SKM-1 (cell line): ENCODE results near the gene ZNF426.
"Not testable (repeated sequence)": the region's sequence is repeated elsewhere in the genome, so short reads cannot be mapped to it uniquely, and the experiment has no call there.

Experiments
- DNase-seq: peaks from one replicate; lab custom pipeline; 2025; ENCODE audit not compliant: unreplicated experiment; lab: John Stamatoyannopoulos, UW

ZNF426 gene

DNA sequence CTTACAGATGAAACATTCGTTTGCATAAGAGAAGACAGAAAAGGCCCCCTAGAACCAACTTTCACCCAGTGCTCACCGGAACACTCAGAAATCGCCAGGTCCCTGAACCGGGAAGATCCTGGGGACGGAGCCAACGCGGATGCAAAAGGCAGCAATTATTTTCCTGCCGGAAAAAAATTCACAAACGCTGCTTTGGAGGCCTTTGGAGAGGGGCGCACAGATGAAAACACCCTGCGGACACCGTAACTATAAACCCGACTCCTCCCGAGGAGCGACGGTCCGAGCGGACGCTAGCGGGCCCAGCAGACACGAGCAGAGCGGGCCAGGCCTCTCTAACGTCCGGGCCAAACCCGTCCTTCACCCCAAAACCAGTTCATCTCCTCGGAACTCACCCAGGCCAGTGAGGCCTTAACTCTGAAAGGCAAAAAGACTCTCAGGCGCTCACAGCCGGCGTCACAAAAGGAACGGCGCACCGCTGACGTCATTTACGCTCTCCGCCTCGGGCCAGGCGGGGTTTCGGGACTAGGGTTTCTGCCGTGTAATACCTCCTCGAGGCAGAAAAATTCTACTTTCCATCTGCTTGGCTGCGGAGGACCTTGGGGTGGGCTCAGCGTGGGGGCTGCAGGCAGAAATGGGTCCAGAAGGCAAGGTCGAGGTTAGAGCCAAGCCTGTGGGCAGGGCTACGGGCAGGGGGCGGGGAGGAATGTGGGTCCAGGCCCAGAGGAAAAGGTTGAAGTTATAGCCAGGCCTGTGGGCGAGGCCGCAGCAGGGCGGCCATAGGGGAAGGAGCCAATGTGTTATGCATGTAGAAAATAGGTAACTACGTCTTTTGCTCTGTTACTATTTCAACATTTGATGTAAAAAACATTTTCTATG, at the start of gene ZNF426:
Gene ZNF426 (minus strand): TSS at position 463 of the 876 bp plus-strand sequence. CDS start 2,413 bp downstream, outside the sequence.
- DNase-seq: peak; percentile 29

DNA sequence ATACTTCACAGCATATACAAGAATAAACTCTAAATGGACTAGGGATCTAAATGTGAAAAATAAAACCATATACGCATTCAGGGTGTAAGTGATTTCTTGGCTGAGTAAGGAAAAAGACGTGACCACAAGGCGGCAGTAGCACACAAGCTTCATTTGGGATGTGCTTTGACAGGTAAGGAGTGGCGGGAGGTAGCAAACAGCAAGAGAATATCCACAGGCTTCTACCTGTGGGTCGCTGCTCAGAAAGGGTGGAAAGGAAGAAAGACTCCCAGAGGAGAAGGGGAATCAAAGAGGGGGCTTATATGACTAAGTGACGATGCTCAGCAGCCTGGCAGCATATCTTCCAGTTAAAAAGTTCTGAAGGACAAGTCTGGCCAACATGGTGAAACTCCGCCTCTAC, 48.3 kb upstream of the ZNF426 start:
- peak; percentile 36 for DNase-seq

DNA sequence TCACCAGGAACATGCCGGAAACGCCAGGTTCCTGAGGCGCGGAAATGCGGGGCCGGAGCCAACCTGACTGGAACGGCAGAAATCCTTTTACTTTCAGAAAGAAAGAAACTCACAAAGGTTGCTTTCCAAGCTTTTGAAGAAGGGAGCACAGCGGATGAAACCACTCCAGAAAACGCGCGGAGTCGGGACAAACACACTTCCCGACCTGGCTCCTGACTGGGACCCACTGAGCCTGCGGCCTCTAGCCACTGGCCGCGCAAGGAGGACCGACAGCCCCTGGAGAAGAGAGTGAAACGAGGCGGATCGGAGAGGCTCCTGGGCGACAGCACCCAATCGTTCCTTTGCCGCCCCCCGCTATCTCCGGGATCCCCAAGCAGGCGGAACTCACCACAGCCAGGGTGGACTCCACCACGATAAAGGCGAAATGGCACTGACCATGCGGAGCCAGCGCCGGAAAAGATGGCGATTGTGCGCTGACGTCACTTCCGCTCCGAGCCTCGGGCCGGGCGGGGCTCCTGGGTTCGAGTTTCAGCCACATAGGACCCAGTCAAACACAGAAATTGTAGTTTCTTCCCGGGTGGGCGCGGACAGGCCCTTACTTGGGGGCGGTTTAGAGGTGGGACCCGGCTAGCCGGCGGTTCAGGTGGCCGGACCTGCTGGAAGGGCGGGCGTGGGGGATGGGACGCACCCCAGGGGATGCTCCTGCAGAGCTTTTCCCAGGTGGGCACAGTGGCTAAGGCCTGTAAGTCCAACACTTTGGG, 45.8 kb upstream of the ZNF426 start, which contains the start of gene ZNF121:
Gene ZNF121 (minus strand): TSS at position 432 of the 761 bp plus-strand sequence. CDS start 16,407 bp downstream, outside the sequence.
- DNase-seq: peak; percentile 78

DNA sequence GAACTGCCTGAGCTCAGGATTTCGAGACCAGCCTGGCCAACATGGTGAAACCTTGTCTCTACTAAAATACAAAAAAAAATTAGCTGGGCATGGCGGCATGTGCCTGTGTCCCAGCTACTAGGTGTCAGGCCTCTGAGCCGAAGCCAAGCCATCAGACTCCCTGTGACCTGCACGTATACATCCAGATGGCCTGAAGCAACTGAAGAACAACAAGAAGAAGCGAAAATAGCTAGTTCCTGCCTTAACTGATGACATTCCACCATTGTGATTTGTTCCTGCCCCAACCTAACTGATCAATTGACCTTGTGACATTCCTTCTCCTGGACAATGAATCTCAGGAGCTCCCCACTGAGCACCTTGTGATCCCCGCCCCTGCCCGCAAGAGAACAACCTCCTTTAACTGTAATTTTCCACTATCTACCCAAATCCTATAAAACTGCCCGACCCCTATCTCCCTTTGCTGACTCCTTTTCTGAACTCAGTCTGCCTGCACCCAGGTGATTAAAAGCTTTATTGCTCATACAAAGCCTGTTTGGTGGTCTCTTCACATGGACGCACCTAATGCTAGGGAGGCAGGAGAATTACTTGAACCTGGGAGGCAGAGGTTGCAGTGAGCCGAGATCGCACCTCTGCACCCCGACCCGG, 43.8 kb upstream of the ZNF426 start:
- DNase-seq: not testable (repeated sequence)

DNA sequence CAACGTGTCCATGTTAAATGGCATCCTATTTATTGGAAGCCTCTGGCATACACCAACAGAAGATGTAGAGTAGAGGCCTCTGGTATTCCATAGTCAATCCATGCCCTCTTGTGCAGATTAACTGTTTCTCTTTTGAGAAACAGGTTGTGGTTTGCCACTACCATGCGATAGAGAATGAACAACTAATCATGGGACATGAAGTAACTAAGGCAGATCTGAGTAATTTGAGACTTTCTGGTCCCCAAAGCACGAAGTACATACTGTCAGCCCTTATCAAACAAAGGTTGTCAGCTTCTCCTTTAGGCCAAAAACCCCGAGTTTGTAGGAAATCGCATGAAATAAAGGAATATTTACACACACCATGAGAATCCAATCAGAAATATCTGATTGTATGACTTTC, 42.3 kb upstream of the ZNF426 start:
- DNase-seq: no peak

DNA sequence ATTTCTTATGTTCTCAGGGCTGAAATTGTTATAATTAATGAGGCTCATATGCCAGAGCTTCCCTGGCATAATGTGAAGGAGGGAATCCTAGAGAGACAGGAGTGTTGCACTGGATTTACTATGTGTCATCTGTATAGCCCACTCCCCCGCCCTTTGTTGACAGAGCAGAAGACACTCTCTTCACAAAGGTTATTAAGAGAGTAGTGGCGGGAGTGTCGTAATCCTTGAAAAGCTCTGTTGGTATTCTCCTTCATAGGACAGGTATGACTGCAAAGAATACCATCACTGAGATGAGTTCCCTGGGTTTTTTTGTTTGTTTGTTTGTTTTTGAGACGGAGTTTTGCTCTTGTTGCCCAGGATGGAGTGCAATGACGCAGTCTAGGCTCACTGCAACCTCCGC, 31.8 kb upstream of the ZNF426 start:
- DNase-seq: no peak

DNA sequence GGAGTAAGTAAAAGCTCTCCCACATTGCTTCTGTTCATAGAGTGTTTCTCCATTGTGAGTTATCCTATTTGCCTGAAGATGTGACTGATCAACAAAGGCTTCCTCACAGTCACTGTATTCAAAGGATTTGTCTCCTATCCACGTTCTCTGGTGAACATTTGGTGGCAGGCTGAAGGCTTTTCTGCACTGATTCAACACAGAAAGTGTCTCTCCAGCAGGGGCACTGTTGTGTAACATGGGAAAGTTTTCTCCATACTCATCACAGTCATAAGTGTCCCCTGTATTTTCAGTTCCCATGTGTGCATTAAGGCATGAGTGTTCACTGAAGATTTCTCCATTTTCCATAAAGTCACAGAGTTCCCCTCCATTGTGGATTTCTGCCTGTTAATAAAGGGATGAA, 28.3 kb upstream of the ZNF426 start:
- no peak for DNase-seq

DNA sequence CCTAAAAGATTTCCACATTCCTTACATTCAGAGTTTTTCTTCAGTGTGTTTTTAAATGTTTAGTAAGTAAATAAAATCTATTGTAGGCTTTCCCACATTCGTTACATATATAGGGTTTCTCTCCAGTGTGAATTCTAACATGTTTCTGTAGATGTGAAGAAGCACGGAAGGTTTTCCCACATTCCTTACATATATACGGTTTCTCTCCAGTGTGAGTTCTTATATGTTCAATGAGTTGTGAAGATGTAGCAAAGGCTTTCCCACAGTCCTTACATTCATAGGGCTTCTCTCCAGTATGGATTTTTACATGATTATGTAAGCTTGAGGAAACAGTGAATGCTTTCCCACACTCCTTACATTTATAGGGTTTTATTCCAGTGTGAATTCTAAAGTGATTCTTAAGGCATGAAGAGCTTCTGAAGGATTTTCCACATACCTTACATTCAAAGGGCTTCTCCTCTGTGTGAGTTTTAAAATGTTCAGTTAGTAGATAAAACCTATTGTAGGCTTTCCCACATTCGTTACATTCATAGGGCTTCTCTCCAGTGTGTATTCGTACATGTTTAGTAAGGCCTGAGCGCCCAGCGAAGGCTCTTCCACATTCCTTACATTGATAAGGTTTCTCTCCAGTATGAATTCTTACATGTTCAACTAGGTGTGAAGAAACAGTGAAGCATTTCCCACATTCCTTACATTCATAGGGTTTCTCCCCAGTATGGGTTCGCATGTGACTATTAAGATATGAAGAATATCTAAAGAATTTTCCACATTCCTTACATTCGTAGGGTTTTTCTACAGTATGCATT, 27.7 kb upstream of the ZNF426 start:
- DNase-seq: no peak

DNA sequence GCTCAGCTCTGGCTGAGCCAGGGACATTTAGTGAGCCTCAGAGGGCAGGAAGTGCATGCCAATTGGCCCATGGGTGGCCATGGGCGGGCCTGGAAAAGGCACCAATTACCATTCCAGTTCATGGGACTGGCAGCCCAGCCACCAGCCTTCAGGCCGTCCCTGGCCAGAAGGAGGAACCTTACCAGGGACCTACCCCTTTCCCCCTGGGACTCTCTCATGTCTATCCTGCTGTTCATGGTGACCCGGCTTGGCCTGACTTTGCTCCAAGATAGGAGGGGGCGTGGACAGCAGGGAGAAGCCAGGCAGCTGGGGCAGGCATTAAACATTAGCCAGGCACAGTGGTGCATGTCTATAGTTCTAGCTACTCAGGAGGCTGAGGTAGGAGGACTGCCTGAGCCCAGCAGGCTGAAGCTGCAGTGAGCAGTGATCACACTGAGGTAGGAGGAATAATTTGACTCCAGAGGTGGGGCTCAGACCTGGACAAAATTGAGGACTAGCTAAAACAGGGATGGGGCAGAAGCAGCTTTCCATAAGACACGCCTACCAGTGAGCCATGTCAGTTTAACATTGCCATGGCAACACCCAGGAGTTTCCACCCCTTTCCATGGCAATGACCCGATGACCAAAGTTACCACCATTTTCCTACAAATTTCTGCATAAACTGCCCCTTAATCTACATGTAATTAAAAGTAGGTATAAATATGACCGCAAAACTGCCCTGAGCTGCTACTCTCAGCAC, 14.3 kb upstream of the ZNF426 start:
- DNase-seq: no peak

DNA sequence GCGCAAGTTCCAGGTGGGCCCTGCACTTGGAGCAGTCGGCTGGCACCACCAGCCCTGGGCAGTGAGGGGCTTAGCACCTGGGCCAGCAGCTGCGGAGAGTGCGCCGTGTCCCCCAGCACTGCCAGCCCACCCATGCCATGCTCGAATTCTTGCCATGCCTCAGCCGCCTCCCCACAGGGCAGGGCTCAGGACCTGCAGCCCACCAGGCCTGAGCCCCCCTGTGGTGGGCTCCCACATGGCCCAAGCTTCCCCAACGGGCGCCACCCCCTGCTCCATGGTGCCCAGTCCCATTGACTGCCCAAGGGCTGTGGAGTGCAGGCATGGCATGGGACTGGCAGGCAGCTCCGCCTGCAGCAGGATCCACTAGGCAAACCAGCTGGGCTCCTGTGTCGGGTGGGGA, 9.4 kb upstream of the ZNF426 start:
- no peak for DNase-seq

DNA sequence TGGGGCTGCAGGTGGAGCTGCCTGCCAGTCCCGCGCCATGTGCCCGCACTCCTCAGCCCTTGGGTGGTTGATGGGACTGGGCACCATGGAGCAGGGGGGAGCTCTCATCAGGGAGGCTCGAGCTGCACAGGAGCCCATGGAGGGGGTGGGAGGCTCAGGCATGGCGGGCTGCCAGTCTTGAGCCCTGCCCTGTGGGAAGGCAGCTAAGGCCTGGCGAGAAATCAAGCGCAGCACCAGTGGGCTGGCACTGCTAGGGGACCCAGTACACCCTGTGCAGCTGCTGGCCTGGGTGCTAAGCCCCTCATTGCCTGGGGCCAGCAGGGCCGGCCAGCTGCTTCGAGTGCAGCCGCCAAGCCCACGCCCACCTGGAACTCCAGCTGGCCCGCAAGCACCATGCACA, 2.8 kb upstream of the ZNF426 start:
- not testable (repeated sequence) for DNase-seq

DNA sequence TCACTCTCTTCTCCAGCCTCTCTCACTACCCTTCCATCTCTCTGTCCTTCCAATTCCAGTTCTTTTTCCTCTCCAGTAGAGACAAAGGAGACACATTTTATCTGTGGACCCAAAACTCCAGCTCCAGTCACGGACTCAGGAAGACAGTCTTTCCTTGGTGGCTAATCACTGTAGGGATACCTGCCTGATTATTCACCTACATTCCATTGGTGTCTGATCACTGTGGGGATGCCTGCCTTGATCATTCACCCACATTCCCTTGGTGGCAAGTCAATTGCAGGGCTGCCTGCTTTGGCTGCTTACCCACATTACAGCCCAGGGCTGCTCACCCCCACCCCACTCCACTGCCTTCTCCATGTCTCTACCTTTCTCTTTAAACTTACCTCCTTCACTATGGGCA, 1.5 kb upstream of the ZNF426 start:
- not testable (repeated sequence) for DNase-seq

DNA sequence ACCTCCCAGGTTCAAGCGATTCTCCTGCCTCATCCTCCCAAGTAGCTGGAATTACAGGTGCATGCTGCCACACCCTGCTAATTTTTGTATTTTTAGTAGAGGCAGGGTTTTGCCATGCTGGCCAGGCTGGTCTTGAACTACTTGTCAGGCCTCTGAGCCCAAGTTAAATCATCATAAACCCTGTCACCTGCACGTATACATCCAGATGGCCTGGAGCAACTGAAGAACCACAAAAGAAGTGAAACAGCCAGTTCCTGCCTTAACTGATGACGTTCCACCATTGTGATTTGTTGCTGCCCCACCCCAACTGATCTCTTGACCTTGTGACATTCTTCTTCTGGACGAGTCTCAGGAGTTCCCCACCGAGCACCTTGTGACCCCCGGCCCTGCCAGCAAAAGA, 756 bp upstream of the ZNF426 start:
- DNase-seq: not testable (repeated sequence)

DNA sequence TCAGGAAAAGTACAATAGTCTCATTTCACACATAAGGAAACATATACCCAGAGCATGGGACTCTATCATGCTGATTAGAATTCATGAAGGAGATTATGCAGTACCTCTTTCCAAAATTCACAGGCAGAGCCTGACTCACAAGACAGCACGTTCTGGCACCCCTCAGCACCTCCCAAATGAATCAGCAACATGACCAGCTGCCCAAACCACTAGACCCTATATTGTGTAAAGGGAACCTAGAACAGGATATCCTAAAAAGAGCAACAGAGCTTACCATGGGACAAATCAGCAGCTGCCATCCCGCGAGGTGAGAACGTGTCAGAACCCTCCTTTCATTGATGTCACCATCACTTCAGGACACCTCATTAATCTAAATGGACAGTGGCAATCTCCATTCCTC, 2.5 kb downstream of the ZNF426 start:
- DNase-seq: no peak

DNA sequence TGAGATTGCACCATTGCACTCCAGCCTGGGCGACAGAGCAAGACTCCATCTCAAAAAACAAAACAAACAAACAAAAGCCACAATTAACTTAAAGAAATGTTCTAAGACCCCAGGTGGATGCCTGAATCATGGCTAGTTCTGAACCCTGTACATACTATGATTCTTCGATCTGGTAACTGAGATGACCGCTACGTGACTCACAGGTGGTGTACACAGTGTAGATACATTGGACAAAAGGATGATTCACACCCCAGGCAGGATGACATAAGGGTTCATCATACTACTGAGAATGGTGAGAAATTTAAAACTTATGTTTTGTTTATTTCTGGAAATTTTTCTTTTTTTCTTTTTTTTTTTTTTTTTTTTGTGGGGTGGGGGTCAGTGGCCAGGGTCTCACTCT, 6.5 kb downstream of the ZNF426 start:
- no peak for DNase-seq

DNA sequence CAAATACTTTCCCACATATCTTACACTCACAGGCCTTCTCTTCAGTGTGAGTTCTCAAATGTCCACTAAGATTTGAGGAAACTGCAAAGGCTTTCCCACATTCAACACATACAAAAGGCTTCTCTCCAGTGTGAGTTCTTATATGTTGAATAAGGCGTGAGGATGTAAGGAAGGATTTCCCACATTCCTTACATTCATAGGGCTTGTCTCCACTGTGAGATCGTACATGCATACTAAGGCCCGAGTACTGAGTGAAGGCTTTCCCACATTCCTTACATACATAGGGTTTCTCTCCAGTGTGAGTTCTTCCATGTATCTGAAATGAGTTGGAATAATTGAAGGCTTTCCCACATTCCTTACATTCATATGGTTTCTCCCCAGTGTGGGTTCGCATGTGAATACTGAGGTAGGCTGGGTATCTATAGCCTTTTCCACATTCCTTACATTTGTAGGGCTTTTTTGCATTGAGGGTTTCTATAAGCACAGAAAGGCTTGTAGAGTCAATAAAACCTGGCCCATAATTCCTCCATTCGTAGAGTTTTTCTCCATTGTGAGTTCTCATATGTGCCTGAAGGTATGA, 9.6 kb downstream of the ZNF426 start:
- DNase-seq: no peak

DNA sequence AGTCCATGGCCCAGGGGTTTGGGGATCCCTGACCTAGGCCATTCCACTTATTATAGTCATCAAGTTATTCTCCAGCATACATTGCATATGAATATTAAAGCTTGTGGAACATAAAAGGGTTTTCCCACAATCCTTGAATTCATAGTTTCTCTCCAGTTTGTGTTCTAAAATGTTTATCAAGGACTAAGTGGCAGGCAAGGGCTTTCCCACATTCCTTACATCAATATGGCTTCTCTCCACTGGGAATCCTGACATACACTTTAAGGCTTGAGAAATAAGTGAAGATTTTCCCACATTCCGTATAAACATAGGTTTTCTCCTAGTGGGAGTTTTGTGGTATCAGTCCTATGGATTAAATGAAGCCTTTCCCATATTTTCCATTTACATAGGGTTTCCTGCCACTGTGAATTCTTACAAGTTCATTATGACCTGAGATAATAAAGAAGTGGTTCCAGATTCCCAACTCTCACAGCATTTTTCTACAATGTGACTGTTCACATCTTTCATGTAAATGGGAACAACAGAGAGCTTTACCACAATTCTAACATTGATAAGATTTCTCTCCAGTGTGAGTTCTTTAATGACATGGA, 14.5 kb downstream of the ZNF426 start:
- DNase-seq: no peak

DNA sequence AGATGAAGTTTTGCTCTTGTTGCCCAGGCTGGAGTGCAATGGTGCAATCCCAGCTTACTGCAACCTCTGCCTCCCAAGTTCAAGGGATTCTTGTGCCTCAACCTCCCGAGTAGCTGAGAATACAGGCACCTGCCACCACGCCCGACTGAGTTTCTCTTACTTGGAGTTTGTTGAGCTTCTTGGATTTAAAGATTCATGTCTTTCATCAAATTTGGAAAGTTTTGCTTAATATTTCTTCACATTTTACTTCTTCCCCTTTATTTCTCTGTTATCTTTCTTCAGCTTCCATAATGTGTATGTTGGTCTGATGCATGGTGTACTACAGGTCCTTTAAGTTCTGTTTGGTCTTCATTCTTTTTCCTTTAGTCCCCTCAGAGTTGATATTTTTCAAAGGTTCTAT, 31.2 kb downstream of the ZNF426 start:
- no peak for DNase-seq

DNA sequence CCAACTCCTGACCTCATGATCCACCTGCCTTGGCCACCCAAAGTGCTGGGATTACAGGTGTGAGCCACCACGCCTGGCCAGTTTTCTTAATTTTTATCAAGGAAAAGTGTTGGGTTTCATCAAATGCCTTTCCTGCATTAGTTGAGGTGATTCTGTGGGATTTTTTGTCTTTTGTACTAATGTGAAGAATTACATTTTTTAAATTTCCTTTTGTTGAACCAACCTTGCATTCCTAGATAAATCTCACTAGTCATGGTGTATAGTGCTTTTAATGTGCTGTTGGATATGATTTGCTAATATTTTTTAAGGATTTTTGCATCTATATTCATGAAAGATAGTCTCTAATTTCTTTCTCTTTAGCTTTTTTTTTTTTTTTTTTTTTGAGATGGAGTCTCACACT, 37.6 kb downstream of the ZNF426 start:
- no peak for DNase-seq
